Subcutaneous adipose tissue (tissue), 4 donors: Measurements from ENCODE around the gene HERPUD1. TPM values are rescaled to one million over a fixed set of nuclear protein-coding genes. Genes with fewer than 3 reads are reported as not detected.

Source experiments
- CTCF ChIP-seq: fragments of 450-650 bp; IDR thresholded peaks from one replicate; pipeline ENCODE4 v1.5.1; 2016; ENCODE audit warnings: low read depth, mild to moderate bottlenecking, control low read depth, antibody characterized with exemption, moderate library complexity
- total RNA-seq, 4 donors: library from RNA; depleted of rRNA; stranded (reverse); fragments of >200 nt; gene quantifications; one replicate each; pipeline ENCODE4 v1.1.0, GENCODE V29; 2016

The HERPUD1 gene
- total RNA-seq, 4 donors from 2014 or later, result 134 to 230 (median 170) TPM

- TF ChIP-seq CTCF, result no peak
Observed at GRCh38 chr16:56956076-56956475, 24.1 kb downstream of the HERPUD1 start.

- no peak for TF ChIP-seq CTCF
Observed at GRCh38 chr16:56956756-56957155, 24.8 kb downstream of the HERPUD1 start.

GRCh38 chr16:56960681-56961281 is 28.8 kb downstream of the HERPUD1 start:
- no peak for TF ChIP-seq CTCF

DNA sequence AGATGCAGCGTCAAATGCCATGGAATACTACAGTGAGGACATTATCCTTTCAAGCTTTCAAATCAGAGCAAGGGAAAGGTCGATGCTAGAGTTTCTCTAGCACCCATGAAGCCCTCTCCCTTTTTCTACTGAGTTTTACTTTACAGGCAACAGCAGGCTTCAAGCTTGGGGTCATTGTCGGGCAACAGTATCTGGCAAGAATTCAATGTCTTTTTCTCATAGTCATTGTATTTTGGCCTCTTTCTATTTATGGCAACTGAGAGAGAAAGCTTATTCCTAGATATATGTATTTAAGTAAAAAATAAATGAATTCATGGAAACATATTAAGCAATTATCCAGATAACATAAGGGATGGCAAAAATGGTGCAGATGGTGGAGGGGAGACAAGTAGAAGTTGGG is 29.4 kb downstream of the HERPUD1 start:
- no peak for TF ChIP-seq CTCF

DNA sequence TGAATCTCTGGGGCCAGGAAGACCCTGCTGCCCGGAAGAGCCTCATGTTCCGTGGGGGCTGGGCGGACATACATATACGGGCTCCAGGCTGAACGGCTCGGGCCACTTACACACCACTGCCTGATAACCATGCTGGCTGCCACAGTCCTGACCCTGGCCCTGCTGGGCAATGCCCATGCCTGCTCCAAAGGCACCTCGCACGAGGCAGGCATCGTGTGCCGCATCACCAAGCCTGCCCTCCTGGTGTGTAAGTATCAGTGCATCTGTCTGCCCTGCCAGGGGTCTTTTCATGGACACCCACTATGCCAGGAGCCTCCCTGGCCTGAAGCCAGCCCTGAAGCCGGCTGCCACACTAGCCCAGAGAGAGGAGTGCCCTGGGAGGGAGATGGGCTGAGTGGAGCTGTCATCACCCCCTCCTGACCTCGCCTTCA is 29.9 kb downstream of the HERPUD1 start, which contains the start of gene CETP:
Gene CETP (plus strand): TSS at position 100 of the 431 bp plus-strand sequence. CDS start 30 bp downstream, at position 130.
- no peak for TF ChIP-seq CTCF

GRCh38 chr16:56964243-56965148 is 32.6 kb downstream of the HERPUD1 start:
- no peak for TF ChIP-seq CTCF
